SU-DHL-6 (cell line): ENCODE measurements around the gene CHN1.

ENCODE experiments used
- H2AFZ ChIP-seq: fragments of 200-600 bp; sonication (generic); 2 replicates; pipeline ENCODE4 v1.6.1; 2014; ENCODE audit warnings: low read depth, mild to moderate bottlenecking, moderate library complexity, mixed read lengths, antibody characterized with exemption, low read length; ENCODE audit not compliant: severe bottlenecking
- H3F3A ChIP-seq: fragments of 200-600 bp; shearing (Covaris generic); 2 replicates; pipeline ENCODE4 v1.6.0; 2016; ENCODE audit warnings: antibody characterized with exemption, mild to moderate bottlenecking; ENCODE audit not compliant: insufficient read depth
- H3K27ac ChIP-seq: fragments of 200-600 bp; sonication (generic); 2 replicates; pipeline ENCODE4 v1.5.1; 2016; ENCODE audit warnings: low read depth, mild to moderate bottlenecking, low read length, moderate library complexity, mixed read lengths
- H3K27me3 ChIP-seq: fragments of 200-600 bp; sonication (generic), shearing (Covaris generic); 2 replicates; pipeline ENCODE4 v1.6.0; 2014; ENCODE audit warnings: mild to moderate bottlenecking, low read length
- H3K36me3 ChIP-seq: fragments of 200-600 bp; sonication (generic); 2 replicates; pipeline ENCODE4 v1.6.1; 2014; ENCODE audit warnings: mild to moderate bottlenecking, low read length, mixed read lengths
- H3K4me2 ChIP-seq: fragments of 300-600, 200-600 bp; shearing (Covaris generic), sonication (generic); 2 replicates; pipeline ENCODE4 v1.6.0; 2014; ENCODE audit warnings: low read length, low read depth, mild to moderate bottlenecking; ENCODE audit not compliant: poor library complexity, severe bottlenecking
- H3K4me3 ChIP-seq: fragments of 200-600 bp; sonication (generic); 2 replicates; pipeline ENCODE4 v1.5.1; 2014; ENCODE audit warnings: antibody characterized with exemption, low read length, mild to moderate bottlenecking, mixed read lengths; ENCODE audit not compliant: insufficient read depth, poor library complexity, severe bottlenecking
- H3K79me2 ChIP-seq: fragments of 200-600 bp; sonication (generic); 2 replicates; pipeline ENCODE4 v1.6.1; 2014; ENCODE audit warnings: mild to moderate bottlenecking, low read length, moderate library complexity; ENCODE audit not compliant: insufficient read depth
- H3K9ac ChIP-seq: fragments of 200-600 bp; sonication (generic); 2 replicates; pipeline ENCODE4 v1.7.0; 2014; ENCODE audit warnings: mild to moderate bottlenecking, low read length
- H3K9me2 ChIP-seq: fragments of 200-600 bp; sonication (generic); replicated peaks from 2 replicates; pipeline ENCODE4 v1.6.1; 2014; ENCODE audit warnings: low read length; ENCODE audit not compliant: insufficient read depth
- H3K9me3 ChIP-seq: fragments of 200-600 bp; sonication (generic); 2 replicates; pipeline ENCODE4 v1.6.1; 2014; ENCODE audit warnings: low read length, mixed read lengths; ENCODE audit not compliant: insufficient read depth
- H4K20me1 ChIP-seq: fragments of 200-600 bp; sonication (generic); 2 replicates; pipeline ENCODE4 v1.6.1; 2014; ENCODE audit warnings: low read depth, mild to moderate bottlenecking, antibody characterized with exemption, low read length, moderate library complexity, mixed read lengths
- CTCF ChIP-seq: fragments of 200-600 bp; sonication (generic); IDR thresholded peaks from one replicate; pipeline ENCODE4 v1.5.1; 2017; ENCODE audit warnings: antibody characterized with exemption, mild to moderate bottlenecking, low read length, moderate library complexity; ENCODE audit not compliant: insufficient read depth, poor library complexity, severe bottlenecking
- EZH2phosphoT487 ChIP-seq: fragments of 200-600 bp; sonication (generic), shearing (Covaris generic); conservative IDR thresholded peaks from 2 replicates; pipeline ENCODE4 v1.6.1; 2018; ENCODE audit warnings: mild to moderate bottlenecking, antibody characterized with exemption, low read length, moderate library complexity, mixed read lengths

CHN1 gene

GRCh38 chr2:174858745-174859144 is 146.4 kb downstream of the CHN1 start:
- H2AFZ ChIP-seq, result no peak overlapping the region
- H3K4me2 ChIP-seq, result no peak overlapping the region
- H3K36me3 ChIP-seq, result no peaks in the 10 kb centered on the region
- no peak overlapping the region for H3K4me3 ChIP-seq
- TF ChIP-seq CTCF, result no peak
- no peak for TF ChIP-seq EZH2phosphoT487
- no peaks in the 10 kb centered on the region for H3K9me2 ChIP-seq
- no peaks in the 10 kb centered on the region for H3K79me2 ChIP-seq
- H3K9me3 ChIP-seq, result no peaks in the 10 kb centered on the region
- H3K27me3 ChIP-seq, result no peaks in the 10 kb centered on the region
- no peak overlapping the region for H3K9ac ChIP-seq
- H4K20me1 ChIP-seq, result no peaks in the 10 kb centered on the region
- no peaks in the 10 kb centered on the region for H3F3A ChIP-seq
- no peak overlapping the region for H3K27ac ChIP-seq

DNA sequence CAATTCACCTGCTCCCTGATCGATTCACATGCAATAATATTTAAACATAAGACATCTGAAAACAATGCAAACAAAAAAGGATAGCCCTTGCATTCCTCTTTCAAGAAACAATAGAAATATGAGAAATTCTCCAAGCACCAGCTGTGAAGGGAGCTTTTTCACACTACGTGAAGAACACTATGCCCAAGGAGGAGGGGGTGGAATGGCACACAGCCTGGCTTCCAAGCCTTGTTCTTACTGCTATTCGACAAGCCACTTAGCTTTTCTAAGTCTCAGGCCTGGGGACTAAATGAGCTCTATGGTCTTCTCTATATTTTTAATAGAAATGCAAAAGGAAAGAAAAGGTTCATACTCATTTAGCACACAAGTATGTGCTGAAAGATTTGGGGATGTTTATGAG is 148.7 kb downstream of the CHN1 start:
- no peaks in the 10 kb centered on the region for H4K20me1 ChIP-seq
- H3K36me3 ChIP-seq, result no peaks in the 10 kb centered on the region
- H3K9me2 ChIP-seq, result no peaks in the 10 kb centered on the region
- no peaks in the 10 kb centered on the region for H3F3A ChIP-seq
- no peak overlapping the region for H3K4me3 ChIP-seq
- H2AFZ ChIP-seq, result no peak overlapping the region
- no peak overlapping the region for H3K27ac ChIP-seq
- no peaks in the 10 kb centered on the region for H3K27me3 ChIP-seq
- no peaks in the 10 kb centered on the region for H3K9me3 ChIP-seq
- no peaks in the 10 kb centered on the region for H3K79me2 ChIP-seq
- no peak overlapping the region for H3K9ac ChIP-seq
- TF ChIP-seq CTCF, result no peak
- TF ChIP-seq EZH2phosphoT487, result no peak
- no peak overlapping the region for H3K4me2 ChIP-seq

DNA sequence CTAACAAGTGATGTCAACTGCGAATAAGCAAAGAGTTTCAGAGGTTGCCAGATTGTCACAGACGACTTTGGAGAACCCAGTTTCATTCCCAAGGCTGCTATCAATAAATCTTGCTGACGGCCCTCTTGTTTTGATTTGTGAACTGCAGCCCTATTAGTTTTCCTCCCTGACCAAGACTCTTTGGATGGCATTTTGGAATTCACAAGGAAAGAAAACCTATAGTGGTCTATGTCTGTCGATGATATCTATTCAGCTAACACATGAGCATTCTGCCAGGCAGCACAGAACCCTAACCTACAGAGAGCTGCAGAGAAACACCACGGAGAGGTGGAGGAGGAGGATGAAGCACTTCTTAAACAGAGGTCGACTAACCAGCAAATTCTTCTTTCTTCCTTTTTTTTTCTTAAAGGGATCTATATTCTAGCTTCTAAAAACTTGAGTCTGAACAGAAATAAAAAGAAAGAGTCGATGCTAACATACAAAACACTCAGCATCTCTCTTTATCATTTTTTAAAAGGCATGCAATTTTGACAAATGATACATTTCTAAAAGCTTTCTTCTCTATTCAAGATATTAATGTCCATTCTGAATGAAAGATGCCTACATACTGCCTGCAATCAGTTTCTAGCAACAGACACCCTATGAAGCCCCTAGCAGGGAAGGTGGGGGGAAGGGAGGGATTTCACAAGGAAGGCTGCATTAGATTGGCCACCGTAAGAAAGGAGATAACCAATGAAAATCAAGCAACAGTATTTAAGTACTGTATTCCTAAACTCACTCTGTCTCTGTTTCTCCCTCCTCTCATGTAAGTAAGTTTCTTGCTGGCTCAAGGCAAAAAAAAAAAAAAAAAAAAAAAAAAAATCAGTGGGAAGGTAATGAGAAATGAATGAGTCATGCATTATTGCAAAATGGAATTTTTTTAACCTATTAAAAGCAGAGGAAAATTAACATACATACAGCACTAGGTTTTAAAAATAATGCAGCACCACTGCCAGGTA is 157.9 kb downstream of the CHN1 start:
- no peaks in the 10 kb centered on the region for H3K9me2 ChIP-seq
- H3K9me3 ChIP-seq, result no peaks in the 10 kb centered on the region
- TF ChIP-seq CTCF (no peak), EZH2phosphoT487 (no peak)
- no peak overlapping the region for H3K4me2 ChIP-seq
- no peak overlapping the region for H3K4me3 ChIP-seq
- no peaks in the 10 kb centered on the region for H3K27me3 ChIP-seq
- H3K27ac ChIP-seq, result no peak overlapping the region
- no peaks in the 10 kb centered on the region for H3K79me2 ChIP-seq
- H4K20me1 ChIP-seq, result no peaks in the 10 kb centered on the region
- no peaks in the 10 kb centered on the region for H3K36me3 ChIP-seq
- no peaks in the 10 kb centered on the region for H3F3A ChIP-seq
- H3K9ac ChIP-seq, result no peak overlapping the region
- no peak overlapping the region for H2AFZ ChIP-seq
